ENCODE results near the gene NAA15.

- no peak for TF ChIP-seq CTCF (IDR thresholded peaks at IDR 0.05)
- TF ChIP-seq USF2 (CRISPR knock-in tag; IDR thresholded peaks at IDR 0.05), result no peak
- no peak for TF ChIP-seq FOXK1 (CRISPR knock-in tag; IDR thresholded peaks at IDR 0.05)
- TF ChIP-seq MAX (CRISPR knock-in tag; IDR thresholded peaks at IDR 0.05), result no peak
- TF ChIP-seq SMAD4 (CRISPR knock-in tag; IDR thresholded peaks at IDR 0.05), result no peak
- no peak for TF ChIP-seq NR2C2 (CRISPR knock-in tag; IDR thresholded peaks at IDR 0.05)
- TF ChIP-seq ZNF121 (CRISPR knock-in tag; IDR thresholded peaks at IDR 0.05), result peak; percentile 37; the same call in 1 of the 2 replicates
- no peak for TF ChIP-seq AR (CRISPR knock-in tag; IDR thresholded peaks at IDR 0.05)
- no peak for TF ChIP-seq ELF4 (CRISPR knock-in tag; IDR thresholded peaks at IDR 0.05; ENCODE audit: low read depth)
Measured at GRCh38 chr4:139410312-139410711, 109.0 kb downstream of the NAA15 start.
